Karpas-422 (cell line): ENCODE measurements around the gene PLD2. TPM values are rescaled to one million over a fixed set of nuclear protein-coding genes. Genes with fewer than 3 reads are reported as not detected.
"Not testable (repeated sequence)": the region's sequence is repeated elsewhere in the genome, so short reads cannot be mapped to it uniquely, and the experiment has no call there.

Experiments
- DNase-seq: peaks from one replicate; pipeline ENCODE4 v3.0.0-alpha.2; 2015
- H2AFZ ChIP-seq: fragments of 200-600 bp; sonication (generic); 2 replicates; pipeline ENCODE4 v1.6.1; 2014; ENCODE audit warnings: antibody characterized with exemption, low read length, mixed read lengths
- H3K27ac ChIP-seq: fragments of 200-600 bp; sonication (generic); 2 replicates; pipeline ENCODE4 v1.5.1; 2014; ENCODE audit warnings: mild to moderate bottlenecking, low read length, moderate library complexity
- H3K27me3 ChIP-seq: fragments of 200-600 bp; sonication (generic); 2 replicates; pipeline ENCODE4 v1.6.1; 2014; ENCODE audit warnings: low read length, mixed read lengths
- H3K36me3 ChIP-seq: fragments of 200-600 bp; sonication (generic); 2 replicates; pipeline ENCODE4 v1.6.1; 2014; ENCODE audit warnings: low read length, mixed read lengths; ENCODE audit not compliant: insufficient read depth
- H3K4me1 ChIP-seq: fragments of 200-600 bp; sonication (generic); 2 replicates; pipeline ENCODE4 v1.6.1; 2014; ENCODE audit warnings: mild to moderate bottlenecking, low read length, mixed read lengths
- H3K4me2 ChIP-seq: fragments of 200-600 bp; sonication (generic); 2 replicates; pipeline ENCODE4 v1.6.1; 2014; ENCODE audit warnings: low read length, low read depth, mild to moderate bottlenecking; ENCODE audit not compliant: poor library complexity, severe bottlenecking
- H3K4me3 ChIP-seq: fragments of 200-600 bp; sonication (generic); 2 replicates; pipeline ENCODE4 v1.5.1; 2014; ENCODE audit warnings: mild to moderate bottlenecking, antibody characterized with exemption, low read length, mixed read lengths
- H3K79me2 ChIP-seq: fragments of 200-600 bp; sonication (generic); 2 replicates; pipeline ENCODE4 v1.6.1; 2014; ENCODE audit warnings: mild to moderate bottlenecking, low read length, mixed read lengths
- H3K9ac ChIP-seq: fragments of 200-600 bp; sonication (generic); 2 replicates; pipeline ENCODE4 v1.6.0; 2014; ENCODE audit warnings: low read length
- H3K9me2 ChIP-seq: fragments of 200-600 bp; sonication (generic), shearing (Covaris generic); replicated peaks from 2 replicates; pipeline ENCODE4 v1.6.0; 2014; ENCODE audit warnings: mild to moderate bottlenecking, low read length, moderate library complexity; ENCODE audit not compliant: insufficient read depth
- H3K9me3 ChIP-seq: fragments of 300-700, 200-600 bp; sonication (generic); 2 replicates; pipeline ENCODE4 v1.6.1; 2014; ENCODE audit warnings: low read length, mixed read lengths
- H4K20me1 ChIP-seq: fragments of 200-600 bp; sonication (generic); 2 replicates; pipeline ENCODE4 v1.6.1; 2014; ENCODE audit warnings: mild to moderate bottlenecking, antibody characterized with exemption, low read length, low read depth; ENCODE audit not compliant: insufficient read depth
- total RNA-seq: library from RNA; depleted of rRNA; stranded (reverse); fragments of >200 nt; shearing (Covaris generic); gene quantifications from 2 replicates; pipeline ENCODE4 v1.2.3, GENCODE V29; 2014; ENCODE audit warnings: low replicate concordance

The PLD2 gene
- total RNA-seq, 1 experiment from 2014 or later: 13.1 TPM

GRCh38 chr17:4815043-4815675 is 8.2 kb downstream of the PLD2 start:
- Histone ChIP-seq H3K9ac (no peak overlapping the region), H2AFZ (no peak overlapping the region), H3K27ac (no peak overlapping the region), H3K4me3 (no peak overlapping the region), H3K9me3 (no peaks in the 10 kb centered on the region), H3K4me1 (no peaks in the 10 kb centered on the region), H3K36me3 (no peaks in the 10 kb centered on the region), H3K9me2 (no peaks in the 10 kb centered on the region), H3K79me2 (no peaks in the 10 kb centered on the region), H4K20me1 (no peaks in the 10 kb centered on the region), H3K4me2 (no peak overlapping the region), H3K27me3 (no peaks in the 10 kb centered on the region)
- DNase-seq: no peak

- Histone ChIP-seq H3K4me2 (no peak overlapping the region), H3K9ac (no peak overlapping the region), H2AFZ (no peak overlapping the region), H3K36me3 (no peaks in the 10 kb centered on the region), H3K9me2 (no peaks in the 10 kb centered on the region), H3K4me1 (no peaks in the 10 kb centered on the region), H4K20me1 (no peaks in the 10 kb centered on the region), H3K79me2 (no peaks in the 10 kb centered on the region), H3K4me3 (no peak overlapping the region), H3K27me3 (no peaks in the 10 kb centered on the region), H3K27ac (no peak overlapping the region), H3K9me3 (no peaks in the 10 kb centered on the region)
- no peak for DNase-seq
These were observed 9.9 kb downstream of the PLD2 start for GRCh38 chr17:4816826-4817225.

GRCh38 chr17:4818276-4818675 is 11.3 kb downstream of the PLD2 start:
- Histone ChIP-seq H3K36me3 (no peaks in the 10 kb centered on the region), H3K9me3 (no peaks in the 10 kb centered on the region), H3K79me2 (no peaks in the 10 kb centered on the region), H3K27ac (no peak overlapping the region), H3K4me2 (no peak overlapping the region), H3K4me1 (no peaks in the 10 kb centered on the region), H3K9ac (no peak overlapping the region), H3K4me3 (no peak overlapping the region), H2AFZ (no peak overlapping the region), H3K9me2 (no peaks in the 10 kb centered on the region), H4K20me1 (no peaks in the 10 kb centered on the region), H3K27me3 (no peaks in the 10 kb centered on the region)
- no peak for DNase-seq

GRCh38 chr17:4822835-4823234 is 15.9 kb downstream of the PLD2 start:
- H4K20me1 ChIP-seq: no peaks in the 10 kb centered on the region
- no peak overlapping the region for H3K4me2 ChIP-seq
- H3K9ac ChIP-seq: no peak overlapping the region
- H3K4me1 ChIP-seq: no peaks in the 10 kb centered on the region
- no peak overlapping the region for H3K4me3 ChIP-seq
- no peaks in the 10 kb centered on the region for H3K27me3 ChIP-seq
- no peak overlapping the region for H3K27ac ChIP-seq
- no peak for DNase-seq
- H3K9me2 ChIP-seq: no peaks in the 10 kb centered on the region
- H3K79me2 ChIP-seq: no peaks in the 10 kb centered on the region
- no peaks in the 10 kb centered on the region for H3K9me3 ChIP-seq
- H2AFZ ChIP-seq: no peak overlapping the region
- H3K36me3 ChIP-seq: no peaks in the 10 kb centered on the region

- no peak overlapping the region for H3K4me2 ChIP-seq
- H3K9me3 ChIP-seq: no peaks in the 10 kb centered on the region
- H3K4me3 ChIP-seq: no peak overlapping the region
- no peak overlapping the region for H3K9ac ChIP-seq
- no peaks in the 10 kb centered on the region for H3K79me2 ChIP-seq
- DNase-seq: no peak
- no peak overlapping the region for H3K27ac ChIP-seq
- no peaks in the 10 kb centered on the region for H3K27me3 ChIP-seq
- H3K36me3 ChIP-seq: no peaks in the 10 kb centered on the region
- no peaks in the 10 kb centered on the region for H4K20me1 ChIP-seq
- H3K4me1 ChIP-seq: no peaks in the 10 kb centered on the region
- H2AFZ ChIP-seq: no peak overlapping the region
- H3K9me2 ChIP-seq: no peaks in the 10 kb centered on the region
These were observed 16.6 kb downstream of the PLD2 start for GRCh38 chr17:4823373-4824089.

GRCh38 chr17:4827399-4827798 is 20.4 kb downstream of the PLD2 start:
- no peak overlapping the region for H2AFZ ChIP-seq
- H3K79me2 ChIP-seq: no peaks in the 10 kb centered on the region
- H4K20me1 ChIP-seq: no peaks in the 10 kb centered on the region
- no peaks in the 10 kb centered on the region for H3K36me3 ChIP-seq
- H3K27ac ChIP-seq: no peak overlapping the region
- no peak overlapping the region for H3K4me2 ChIP-seq
- no peaks in the 10 kb centered on the region for H3K9me2 ChIP-seq
- no peak for DNase-seq
- no peak overlapping the region for H3K4me3 ChIP-seq
- H3K9me3 ChIP-seq: no peaks in the 10 kb centered on the region
- H3K27me3 ChIP-seq: no peaks in the 10 kb centered on the region
- no peak overlapping the region for H3K9ac ChIP-seq
- H3K4me1 ChIP-seq: no peaks in the 10 kb centered on the region

- H3K27me3 ChIP-seq, H4K20me1 ChIP-seq, DNase-seq, H3K9me3 ChIP-seq, H3K27ac ChIP-seq, H3K9me2 ChIP-seq, H3K36me3 ChIP-seq: not testable (repeated sequence)
- Histone ChIP-seq H3K79me2 (peaks cover 46% of the 10 kb centered on the region), H3K4me2 (peak overlapping the region; percentile 82), H3K4me1 (peaks cover 18% of the 10 kb centered on the region), H3K4me3 (peak overlapping the region; percentile 89), H3K9ac (peak overlapping the region; percentile 73), H2AFZ (peak overlapping the region; percentile 86; the same call in 1 of the 2 replicates)
These were observed 25.9 kb downstream of the PLD2 start for GRCh38 chr17:4832829-4833177.

- H4K20me1 ChIP-seq: peaks cover 9% of the 10 kb centered on the region; the same call in 1 of the 2 replicates
- peak within 1 kb of the TSS; percentile 88 for H3K9ac ChIP-seq
- peaks cover 51% of the 10 kb centered on the region for H3K79me2 ChIP-seq
- peaks cover 18% of the 10 kb centered on the region for H3K4me1 ChIP-seq
- H3K9me2 ChIP-seq: no peaks in the 10 kb centered on the region
- peak within 1 kb of the TSS; percentile 56 for H3K27ac ChIP-seq
- H3K27me3 ChIP-seq: no peaks in the 10 kb centered on the region
- peak within 1 kb of the TSS; percentile 86 for H2AFZ ChIP-seq
- peak within 1 kb of the TSS; percentile 89 for H3K4me3 ChIP-seq
- H3K9me3 ChIP-seq: no peaks in the 10 kb centered on the region
- no peaks in the 10 kb centered on the region for H3K36me3 ChIP-seq
- peak; percentile 97 for DNase-seq
- peak within 1 kb of the TSS; percentile 82 for H3K4me2 ChIP-seq
These were observed 26.4 kb downstream of the PLD2 start, which contains the start of gene MINK1 for GRCh38 chr17:4833178-4833940. Gene MINK1, plus strand, starts transcription at chr17:4833340. Its CDS starts 244 bp downstream, at chr17:4833584.
